CD14-positive monocyte (primary cell): ENCODE data around the gene TXNL1. TPM values are rescaled to one million over a fixed set of nuclear protein-coding genes. Genes with fewer than 3 reads are reported as not detected.

Experiments
- DNase-seq, 3 donors: peaks; one replicate each; pipeline ENCODE4 v3.0.0-alpha.2; 2011 to 2022
- H2AFZ ChIP-seq: 2 replicates; pipeline ENCODE4 v1.6.0; 2012; ENCODE audit warnings: mild to moderate bottlenecking, low read depth, low read length, inconsistent platforms; ENCODE audit not compliant: insufficient read depth, poor library complexity, severe bottlenecking
- H3K27ac ChIP-seq, 2 donors: 1 replicate in 1 of 2; 2 replicates in 1 of 2; pipeline ENCODE4 v1.5.1; 2012 to 2013; ENCODE audit warnings: low read length in 2 of 2, control low read depth in 1 of 2, inconsistent platforms in 1 of 2, low read depth in 1 of 2, mild to moderate bottlenecking in 1 of 2
- H3K27me3 ChIP-seq, 2 donors: one replicate each; pipeline versions ENCODE4 v1.6.0 to v1.6.1; 2011 to 2013; ENCODE audit warnings: low read length in 2 of 2; ENCODE audit not compliant: control insufficient read depth in 2 of 2, insufficient read depth in 2 of 2
- H3K36me3 ChIP-seq, 2 donors: replicated peaks in 1 of 2; 1 replicate in 1 of 2; 2 replicates in 1 of 2; pipeline versions ENCODE4 v1.5.1 to v1.6.1; 2012 to 2013; ENCODE audit warnings: low read length in 2 of 2, control low read depth in 1 of 2, inconsistent platforms in 1 of 2, mild to moderate bottlenecking in 1 of 2; ENCODE audit not compliant: insufficient read depth in 2 of 2, control insufficient read depth in 1 of 2
- H3K4me1 ChIP-seq, 2 donors: 1 replicate in 1 of 2; 2 replicates in 1 of 2; pipeline versions ENCODE4 v1.5.1 to v1.6.1; 2012 to 2013; ENCODE audit warnings: low read length in 2 of 2, control low read depth in 1 of 2, inconsistent platforms in 1 of 2, mild to moderate bottlenecking in 1 of 2, moderate library complexity in 1 of 2; ENCODE audit not compliant: insufficient read depth in 2 of 2, control insufficient read depth in 1 of 2
- H3K4me2 ChIP-seq: replicated peaks from 2 replicates; pipeline ENCODE3; 2012; ENCODE audit warnings: low read length, moderate library complexity, mild to moderate bottlenecking; ENCODE audit not compliant: poor library complexity, severe bottlenecking; ENCODE audit errors: extremely low read depth
- H3K4me3 ChIP-seq, 3 experiments: fragments of 200-600 bp in 1 of 3; sonication (generic) in 1 of 3; replicated peaks in 1 of 3; 1 replicate in 2 of 3; 2 replicates in 1 of 3; pipeline ENCODE4 v1.5.1; 2011 to 2013; ENCODE audit warnings: low read length in 3 of 3, mild to moderate bottlenecking in 3 of 3, control low read depth in 2 of 3, low read depth in 2 of 3, inconsistent platforms in 1 of 3, moderate library complexity in 1 of 3
- H3K79me2 ChIP-seq: 2 replicates; pipeline ENCODE4 v1.6.0; 2012; ENCODE audit warnings: mild to moderate bottlenecking, control low read depth, inconsistent platforms, low read length, moderate library complexity; ENCODE audit not compliant: insufficient read depth
- H3K9ac ChIP-seq: 2 replicates; pipeline ENCODE4 v1.6.0; 2017; ENCODE audit warnings: low read length, mild to moderate bottlenecking; ENCODE audit not compliant: insufficient read depth, poor library complexity, severe bottlenecking
- H3K9me3 ChIP-seq, 2 donors: replicated peaks in 1 of 2; 1 replicate in 1 of 2; 2 replicates in 1 of 2; pipeline versions ENCODE4 v1.5.1 to v1.6.1; 2012 to 2013; ENCODE audit warnings: low read length in 2 of 2, control low read depth in 1 of 2; ENCODE audit not compliant: control insufficient read depth in 1 of 2, insufficient read depth in 1 of 2
- H4K20me1 ChIP-seq: 2 replicates; pipeline ENCODE4 v1.6.0; 2012; ENCODE audit warnings: mild to moderate bottlenecking, low read length, control low read depth, moderate library complexity; ENCODE audit not compliant: insufficient read depth
- H3K27ac Mint-ChIP-seq, 7 donors: one replicate each; pipeline ENCODE4 v1.8.0; 2020; ENCODE audit warnings: mild to moderate bottlenecking in 7 of 7, mixed read lengths in 7 of 7, moderate library complexity in 6 of 7, inconsistent platforms in 2 of 7
- H3K27me3 Mint-ChIP-seq, 3 donors: one replicate each; pipeline ENCODE4 v1.8.0; 2021 to 2022; ENCODE audit warnings: low read depth in 3 of 3, mild to moderate bottlenecking in 3 of 3, mixed read lengths in 3 of 3, moderate library complexity in 3 of 3, inconsistent platforms in 1 of 3
- H3K36me3 Mint-ChIP-seq, 2 donors: one replicate each; pipeline ENCODE4 v1.8.0; 2020; ENCODE audit warnings: mixed read lengths in 2 of 2, inconsistent platforms in 1 of 2, mild to moderate bottlenecking in 1 of 2
- H3K4me1 Mint-ChIP-seq: one replicate; pipeline ENCODE4 v1.8.0; 2020; ENCODE audit warnings: mild to moderate bottlenecking, mixed read lengths
- H3K4me3 Mint-ChIP-seq, 2 donors: one replicate each; pipeline ENCODE4 v1.8.0; 2020; ENCODE audit warnings: mild to moderate bottlenecking in 2 of 2, mixed read lengths in 2 of 2, moderate library complexity in 1 of 2
- H3K9me3 Mint-ChIP-seq, 7 donors: one replicate each; pipeline ENCODE4 v1.8.0; 2020 to 2022; ENCODE audit warnings: mixed read lengths in 7 of 7, mild to moderate bottlenecking in 6 of 7, moderate library complexity in 6 of 7, inconsistent platforms in 2 of 7
- WGBS: methylation state at CpG from one replicate; pipeline ENCODE4 v1.1.5; 2013; ENCODE audit warnings: missing lambda C conversion rate; ENCODE audit not compliant: insufficient coverage; 5-methylcytosine and 5-hydroxymethylcytosine counted together
- intact Hi-C, 2 donors: fragments of 100-400 bp; cut with micrococcal nuclease; formaldehyde crosslinking; loops; one replicate each; pipeline versions ENCODE4 v1.15.0 to v1.15.1; 2023
- polyA plus RNA-seq, 3 donors: library from polyadenylated mRNA; depleted of rRNA in 1 of 3; unstranded in 2 of 3; stranded (reverse) in 1 of 3; fragments of 300-500 nt in 2 of 3; fragments of >200 nt in 1 of 3; fragmentation: Illumina TruSeq in 2 of 3; gene quantifications; 1 replicate in 2 of 3; 2 replicates in 1 of 3; pipeline ENCODE4 v1.2.3, GENCODE V29; 2012 to 2021
- TF ChIP-seq, protein P1 (sequence below): fragments of 200-600 bp; IDR thresholded peaks from one replicate; pipeline ENCODE4 v1.8.0; 2022; ENCODE audit warnings: antibody characterized with exemption, mild to moderate bottlenecking

TXNL1 gene
- polyA plus RNA-seq, 3 donors, result 22.3 to 80.4 (median 77.8) TPM

DNA sequence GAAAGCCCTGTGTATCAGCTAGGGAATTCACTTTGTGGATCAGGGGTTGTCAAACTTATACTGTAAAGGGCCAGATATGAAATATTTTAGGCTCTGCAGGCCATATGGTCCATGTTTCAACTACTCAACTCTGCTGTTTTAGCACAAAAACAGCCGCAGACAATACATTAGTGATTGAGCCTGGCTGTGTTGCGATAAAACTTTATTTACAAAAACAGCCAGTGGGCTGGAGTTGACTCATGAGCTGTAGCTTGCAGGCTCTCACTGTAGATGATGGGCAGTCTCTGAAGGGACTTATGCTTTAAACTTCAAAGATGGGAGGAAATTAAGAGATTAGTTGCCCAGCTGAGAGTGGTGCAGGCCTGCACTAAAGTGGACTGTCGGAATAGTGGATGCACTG is 45.9 kb upstream of the TXNL1 start:
- no peak overlapping the region for H2AFZ ChIP-seq
- no peak overlapping the region for H3K27ac Mint-ChIP-seq

GRCh38 chr18:56678836-56679565 is 40.6 kb upstream of the TXNL1 start:
- Histone ChIP-seq H3K4me1 (no peaks in the 10 kb centered on the region), H3K4me2 (no peak overlapping the region), H3K27me3 (no peaks in the 10 kb centered on the region), H4K20me1 (no peaks in the 10 kb centered on the region), H2AFZ (no peak overlapping the region), H3K9ac (no peak overlapping the region), H3K36me3 (peaks cover 21 to 59% of the 10 kb centered on the region in 2 donors), H3K27ac (no peak overlapping the region), H3K79me2 (peaks cover 3% of the 10 kb centered on the region), H3K4me3 (no peak overlapping the region), H3K9me3 (no peaks in the 10 kb centered on the region)
- intact Hi-C loops, result no loop called here
- Mint-ChIP-seq H3K4me1 (no peaks in the 10 kb centered on the region), H3K4me3 (no peak overlapping the region), H3K27ac (no peak overlapping the region), H3K9me3 (peaks cover 0 to 5% (median 1%) of the 10 kb centered on the region in 7 donors), H3K36me3 (peaks cover 44 to 56% of the 10 kb centered on the region in 2 donors), H3K27me3 (no peaks in the 10 kb centered on the region)
- TF ChIP-seq, protein P1, sequence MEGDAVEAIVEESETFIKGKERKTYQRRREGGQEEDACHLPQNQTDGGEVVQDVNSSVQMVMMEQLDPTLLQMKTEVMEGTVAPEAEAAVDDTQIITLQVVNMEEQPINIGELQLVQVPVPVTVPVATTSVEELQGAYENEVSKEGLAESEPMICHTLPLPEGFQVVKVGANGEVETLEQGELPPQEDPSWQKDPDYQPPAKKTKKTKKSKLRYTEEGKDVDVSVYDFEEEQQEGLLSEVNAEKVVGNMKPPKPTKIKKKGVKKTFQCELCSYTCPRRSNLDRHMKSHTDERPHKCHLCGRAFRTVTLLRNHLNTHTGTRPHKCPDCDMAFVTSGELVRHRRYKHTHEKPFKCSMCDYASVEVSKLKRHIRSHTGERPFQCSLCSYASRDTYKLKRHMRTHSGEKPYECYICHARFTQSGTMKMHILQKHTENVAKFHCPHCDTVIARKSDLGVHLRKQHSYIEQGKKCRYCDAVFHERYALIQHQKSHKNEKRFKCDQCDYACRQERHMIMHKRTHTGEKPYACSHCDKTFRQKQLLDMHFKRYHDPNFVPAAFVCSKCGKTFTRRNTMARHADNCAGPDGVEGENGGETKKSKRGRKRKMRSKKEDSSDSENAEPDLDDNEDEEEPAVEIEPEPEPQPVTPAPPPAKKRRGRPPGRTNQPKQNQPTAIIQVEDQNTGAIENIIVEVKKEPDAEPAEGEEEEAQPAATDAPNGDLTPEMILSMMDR, result no peak
- DNase-seq, result no peak
- no CpG with 5 or more reads among the region's 4 CpGs for WGBS

More for the DNA sequence above, 45.9 kb upstream of the TXNL1 start:
- H3K4me2 ChIP-seq, result no peak overlapping the region
- TF ChIP-seq, protein P1, result no peak
- no peak for DNase-seq
- H3K9me3 ChIP-seq, result no peaks in the 10 kb centered on the region
- peaks cover 44 to 78% of the 10 kb centered on the region in 2 donors for H3K36me3 ChIP-seq
- H3K4me3 ChIP-seq, result no peak overlapping the region
- no peaks in the 10 kb centered on the region for H3K9me3 Mint-ChIP-seq
- no peaks in the 10 kb centered on the region for H3K27me3 ChIP-seq
- H3K4me1 ChIP-seq, result no peaks in the 10 kb centered on the region
- no peak overlapping the region for H3K9ac ChIP-seq
- H3K4me3 Mint-ChIP-seq, result no peak overlapping the region
- no peaks in the 10 kb centered on the region for H3K27me3 Mint-ChIP-seq
- no peaks in the 10 kb centered on the region for H4K20me1 ChIP-seq
- 97% methylated on average over 3 of the region's 3 CpGs for WGBS
- H3K79me2 ChIP-seq, result no peaks in the 10 kb centered on the region
- intact Hi-C loops, result no loop called here
- H3K27ac ChIP-seq, result no peak overlapping the region
- H3K4me1 Mint-ChIP-seq, result no peaks in the 10 kb centered on the region
- peaks cover 58 to 68% of the 10 kb centered on the region in 2 donors for H3K36me3 Mint-ChIP-seq
